ENCODE measurements around the gene MISP. TPM values are rescaled to one million over a fixed set of nuclear protein-coding genes. Genes with fewer than 3 reads are reported as not detected.

The MISP gene
- total RNA-seq, 1 donor from 2014 or later = not detected

DNA sequence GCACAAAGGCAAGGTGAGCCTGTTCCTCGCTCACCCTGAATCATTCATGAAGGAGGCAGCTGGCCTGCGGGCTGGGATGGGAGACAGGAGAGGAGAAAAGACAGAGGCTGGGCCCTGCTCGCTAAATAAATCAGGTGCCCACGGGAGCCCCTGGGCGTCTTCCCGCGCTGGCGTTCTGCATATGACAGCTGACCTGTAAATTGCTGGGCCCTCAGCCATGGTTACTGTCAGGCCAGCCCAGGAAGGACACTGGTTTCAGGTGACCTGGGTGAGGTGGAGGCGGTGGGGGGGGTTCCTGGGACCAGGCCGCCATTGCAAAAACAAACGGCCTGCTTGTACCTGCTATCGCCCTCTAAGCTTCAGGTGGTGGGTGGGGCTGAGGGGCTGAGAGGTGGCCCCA is 42.9 kb downstream of the MISP start:
- TF ChIP-seq, protein P1, sequence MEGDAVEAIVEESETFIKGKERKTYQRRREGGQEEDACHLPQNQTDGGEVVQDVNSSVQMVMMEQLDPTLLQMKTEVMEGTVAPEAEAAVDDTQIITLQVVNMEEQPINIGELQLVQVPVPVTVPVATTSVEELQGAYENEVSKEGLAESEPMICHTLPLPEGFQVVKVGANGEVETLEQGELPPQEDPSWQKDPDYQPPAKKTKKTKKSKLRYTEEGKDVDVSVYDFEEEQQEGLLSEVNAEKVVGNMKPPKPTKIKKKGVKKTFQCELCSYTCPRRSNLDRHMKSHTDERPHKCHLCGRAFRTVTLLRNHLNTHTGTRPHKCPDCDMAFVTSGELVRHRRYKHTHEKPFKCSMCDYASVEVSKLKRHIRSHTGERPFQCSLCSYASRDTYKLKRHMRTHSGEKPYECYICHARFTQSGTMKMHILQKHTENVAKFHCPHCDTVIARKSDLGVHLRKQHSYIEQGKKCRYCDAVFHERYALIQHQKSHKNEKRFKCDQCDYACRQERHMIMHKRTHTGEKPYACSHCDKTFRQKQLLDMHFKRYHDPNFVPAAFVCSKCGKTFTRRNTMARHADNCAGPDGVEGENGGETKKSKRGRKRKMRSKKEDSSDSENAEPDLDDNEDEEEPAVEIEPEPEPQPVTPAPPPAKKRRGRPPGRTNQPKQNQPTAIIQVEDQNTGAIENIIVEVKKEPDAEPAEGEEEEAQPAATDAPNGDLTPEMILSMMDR (conservative IDR thresholded peaks at IDR 0.05) = no peak
- H3K4me1 Mint-ChIP-seq = peaks cover 18% of the 10 kb centered on the region
- H3K9me3 Mint-ChIP-seq = no peaks in the 10 kb centered on the region
- no peak overlapping the region for H3K27ac Mint-ChIP-seq (ENCODE audit: unreplicated experiment)
- DNase-seq (ENCODE audit: low read depth, low spot score) = no peak
- H3K27me3 Mint-ChIP-seq (ENCODE audit: low read depth) = peaks cover 4% of the 10 kb centered on the region
- no peak overlapping the region for H3K4me3 Mint-ChIP-seq
- no peaks in the 10 kb centered on the region for H3K36me3 Mint-ChIP-seq (ENCODE audit: low read depth)

DNA sequence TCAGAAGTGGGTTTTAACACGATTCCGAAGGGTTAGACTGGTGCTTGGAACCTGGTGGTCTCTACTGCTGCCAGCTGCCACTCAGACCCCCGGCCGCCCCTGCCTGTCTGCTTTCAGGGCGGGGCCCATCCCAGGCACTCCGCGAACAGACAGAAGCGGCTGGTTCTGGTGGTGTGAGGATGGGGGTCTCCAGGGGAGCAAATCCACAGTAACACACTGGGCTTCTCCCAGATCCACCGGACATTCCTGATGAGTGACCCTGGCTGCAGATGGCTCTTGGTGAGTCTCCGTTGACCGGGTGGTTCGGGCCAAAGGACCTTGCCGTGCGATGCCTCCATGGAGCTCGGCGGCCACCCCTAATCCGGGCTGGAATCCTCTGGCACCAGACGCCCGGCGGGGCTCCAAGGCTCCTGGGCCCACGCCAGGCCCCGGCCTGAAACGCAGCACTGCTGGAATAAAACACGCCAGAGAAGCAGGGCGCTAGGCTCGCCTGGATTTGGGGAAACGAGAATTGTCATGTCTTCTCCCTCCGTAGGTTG is 44.2 kb downstream of the MISP start:
- DNase-seq (ENCODE audit: low read depth, low spot score) = no peak
- H3K4me1 Mint-ChIP-seq = peaks cover 20% of the 10 kb centered on the region
- no peak overlapping the region for H3K27ac Mint-ChIP-seq (ENCODE audit: unreplicated experiment)
- no peaks in the 10 kb centered on the region for H3K9me3 Mint-ChIP-seq
- H3K27me3 Mint-ChIP-seq (ENCODE audit: low read depth) = peaks cover 13% of the 10 kb centered on the region
- TF ChIP-seq, protein P1 (conservative IDR thresholded peaks at IDR 0.05) = no peak
- H3K4me3 Mint-ChIP-seq = peak overlapping the region; percentile 49
- peaks cover 7% of the 10 kb centered on the region for H3K36me3 Mint-ChIP-seq (ENCODE audit: low read depth)

DNA sequence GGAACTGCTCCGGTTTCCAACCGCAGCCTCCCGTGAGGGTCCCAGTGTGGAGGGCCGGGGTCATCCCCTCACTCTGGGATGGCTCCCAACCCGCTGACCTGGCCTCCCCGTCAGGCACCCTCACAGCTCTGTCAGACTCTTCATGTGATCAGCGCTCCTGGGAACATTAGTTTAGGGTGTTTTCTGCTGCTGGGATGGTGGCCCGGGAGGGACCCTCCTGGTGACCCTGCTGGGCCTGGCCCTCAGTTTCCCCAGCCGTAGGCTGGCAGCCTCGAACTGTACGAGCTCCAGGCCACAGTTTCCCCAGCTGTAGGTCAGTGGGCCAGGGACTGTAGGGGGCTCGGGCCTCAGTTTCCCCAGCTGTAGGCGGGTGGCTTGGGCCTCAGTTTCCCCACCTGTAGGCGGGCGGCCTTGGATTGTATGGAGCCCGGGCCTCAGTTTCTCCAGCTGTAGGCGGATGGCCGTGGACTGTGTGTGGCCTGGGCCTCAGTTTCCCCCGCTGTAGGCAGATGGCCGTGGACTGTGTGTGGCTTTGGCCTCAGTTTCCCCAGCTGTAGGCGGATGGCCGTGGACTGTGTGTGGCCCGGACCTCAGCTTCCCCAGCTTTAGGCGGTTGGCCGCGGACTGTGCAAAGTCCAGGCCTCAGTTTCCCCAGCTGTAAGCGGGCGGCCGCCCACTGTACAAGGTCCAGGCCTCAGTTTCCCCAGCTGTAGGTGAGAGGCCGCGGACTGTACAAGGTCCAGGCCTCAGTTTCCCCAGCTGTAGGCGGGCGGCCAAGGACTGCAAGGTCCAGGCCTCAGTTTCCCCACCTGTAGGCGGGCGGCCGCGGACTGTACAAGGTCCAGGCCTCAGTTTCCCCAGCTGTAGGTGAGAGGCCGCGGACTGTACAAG is 45.0 kb downstream of the MISP start:
- peaks cover 13% of the 10 kb centered on the region for H3K27me3 Mint-ChIP-seq (ENCODE audit: low read depth)
- peaks cover 26% of the 10 kb centered on the region for H3K4me1 Mint-ChIP-seq
- no peaks in the 10 kb centered on the region for H3K9me3 Mint-ChIP-seq
- no peak overlapping the region for H3K27ac Mint-ChIP-seq (ENCODE audit: unreplicated experiment)
- peaks cover 11% of the 10 kb centered on the region for H3K36me3 Mint-ChIP-seq (ENCODE audit: low read depth)
- peak overlapping the region; percentile 98 for H3K4me3 Mint-ChIP-seq
- TF ChIP-seq, protein P1 (conservative IDR thresholded peaks at IDR 0.05) = no peak
- DNase-seq (ENCODE audit: low read depth, low spot score) = no peak

DNA sequence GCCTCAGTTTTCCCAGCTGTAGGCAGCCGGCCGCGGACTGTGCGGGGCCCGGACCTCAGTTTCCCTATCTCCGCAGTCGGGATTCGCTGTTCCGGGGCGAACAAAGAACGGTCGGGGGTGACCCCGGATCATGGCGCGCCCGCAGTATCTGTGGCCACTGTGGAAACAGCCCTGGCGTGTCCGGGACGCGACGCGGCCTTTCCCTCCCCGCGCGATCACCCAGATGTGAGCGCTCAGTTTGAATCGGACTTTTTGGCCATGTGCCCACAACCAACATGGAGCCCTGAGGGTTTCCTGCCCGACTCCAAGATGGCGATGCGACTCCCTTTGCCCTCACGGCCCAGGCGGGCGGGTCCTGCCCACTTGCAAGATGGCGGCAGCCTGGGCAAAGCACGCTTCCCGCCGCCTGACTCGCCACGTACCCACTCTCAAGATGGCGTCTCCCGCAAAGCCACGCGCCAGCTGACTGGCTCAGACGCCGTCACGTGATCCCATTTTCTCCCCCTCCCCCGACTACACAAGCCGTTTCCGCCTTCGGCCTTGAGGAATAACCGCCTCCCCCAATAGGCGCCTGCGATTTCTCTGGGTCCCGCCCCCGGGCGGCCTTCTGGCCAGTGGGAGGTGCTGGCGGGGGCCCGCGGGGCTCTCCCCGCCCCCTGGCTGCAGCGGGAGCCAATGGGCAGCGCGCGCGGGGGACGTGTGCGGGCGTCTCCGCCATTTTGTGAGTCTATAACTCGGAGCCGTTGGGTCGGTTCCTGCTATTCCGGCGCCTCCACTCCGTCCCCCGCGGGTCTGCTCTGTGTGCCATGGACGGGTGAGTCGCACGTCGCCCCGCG is 46.0 kb downstream of the MISP start, which contains the start of gene PTBP1:
Gene PTBP1, plus strand, starts transcription at position 761 of the 836 bp plus-strand sequence. Its CDS starts 46 bp downstream, at position 807.
- no peaks in the 10 kb centered on the region for H3K9me3 Mint-ChIP-seq
- H3K27ac Mint-ChIP-seq (ENCODE audit: unreplicated experiment) = peak within 1 kb of the TSS; percentile 97
- H3K27me3 Mint-ChIP-seq (ENCODE audit: low read depth) = peaks cover 13% of the 10 kb centered on the region
- H3K36me3 Mint-ChIP-seq (ENCODE audit: low read depth) = peaks cover 11% of the 10 kb centered on the region
- TF ChIP-seq, protein P1 (conservative IDR thresholded peaks at IDR 0.05) = no peak
- H3K4me3 Mint-ChIP-seq = peak within 1 kb of the TSS; percentile 98
- H3K4me1 Mint-ChIP-seq = peaks cover 29% of the 10 kb centered on the region
- peak; percentile 97 for DNase-seq (ENCODE audit: low read depth, low spot score)
